GM19372 (cell line): ENCODE results near the gene PAN3.
"Not testable (repeated sequence)": the region's sequence is repeated elsewhere in the genome, so short reads cannot be mapped to it uniquely, and the experiment has no call there.

Experiments
- ATAC-seq: cut with Tn5 transposase; IDR thresholded peaks from one replicate; pipeline ENCODE4 v1.9.1; 2021; ENCODE audit warnings: mild to moderate bottlenecking, low read depth, moderate library complexity; ENCODE audit not compliant: unreplicated experiment

Gene PAN3

DNA sequence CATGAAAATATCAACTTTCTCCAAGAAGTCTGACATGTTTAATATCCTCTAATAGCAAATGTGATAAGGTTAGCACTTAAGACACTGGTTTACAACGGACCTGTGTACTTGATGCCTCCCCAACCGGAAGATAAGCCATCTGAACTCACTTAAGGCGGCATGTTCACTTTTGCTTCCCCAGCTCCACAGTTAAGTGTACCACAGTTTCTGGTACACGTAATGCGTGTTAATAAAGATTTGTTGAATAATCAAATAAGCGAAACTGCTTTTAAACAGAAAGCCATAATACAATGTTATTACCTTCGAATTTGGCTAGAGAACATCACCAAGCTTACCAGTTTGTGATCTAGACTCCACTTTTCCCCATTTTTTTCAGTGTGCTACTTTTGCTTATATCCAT, 1.4 kb upstream of the PAN3 start:
- no peak for ATAC-seq

DNA sequence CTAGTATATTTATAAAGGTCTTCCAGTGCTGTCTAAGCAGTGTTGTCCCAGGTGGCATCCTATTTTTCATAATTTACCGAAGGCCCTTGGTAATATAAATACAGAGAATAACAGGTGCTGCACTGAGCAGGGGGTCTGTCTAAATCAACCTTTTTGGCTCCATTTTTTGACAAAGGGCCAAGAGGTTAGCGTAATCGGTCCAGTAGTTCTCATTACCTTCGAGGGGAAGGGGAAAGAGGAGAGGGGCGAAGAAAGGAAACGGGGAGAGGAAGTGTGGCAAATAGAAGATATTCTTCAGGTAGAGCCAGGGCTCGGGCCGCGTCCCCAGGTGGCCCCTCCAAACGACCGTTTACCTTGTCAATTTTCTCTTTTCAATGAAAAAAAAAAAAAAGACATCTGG, 749 bp upstream of the PAN3 start:
- ATAC-seq, result peak; percentile 3

DNA sequence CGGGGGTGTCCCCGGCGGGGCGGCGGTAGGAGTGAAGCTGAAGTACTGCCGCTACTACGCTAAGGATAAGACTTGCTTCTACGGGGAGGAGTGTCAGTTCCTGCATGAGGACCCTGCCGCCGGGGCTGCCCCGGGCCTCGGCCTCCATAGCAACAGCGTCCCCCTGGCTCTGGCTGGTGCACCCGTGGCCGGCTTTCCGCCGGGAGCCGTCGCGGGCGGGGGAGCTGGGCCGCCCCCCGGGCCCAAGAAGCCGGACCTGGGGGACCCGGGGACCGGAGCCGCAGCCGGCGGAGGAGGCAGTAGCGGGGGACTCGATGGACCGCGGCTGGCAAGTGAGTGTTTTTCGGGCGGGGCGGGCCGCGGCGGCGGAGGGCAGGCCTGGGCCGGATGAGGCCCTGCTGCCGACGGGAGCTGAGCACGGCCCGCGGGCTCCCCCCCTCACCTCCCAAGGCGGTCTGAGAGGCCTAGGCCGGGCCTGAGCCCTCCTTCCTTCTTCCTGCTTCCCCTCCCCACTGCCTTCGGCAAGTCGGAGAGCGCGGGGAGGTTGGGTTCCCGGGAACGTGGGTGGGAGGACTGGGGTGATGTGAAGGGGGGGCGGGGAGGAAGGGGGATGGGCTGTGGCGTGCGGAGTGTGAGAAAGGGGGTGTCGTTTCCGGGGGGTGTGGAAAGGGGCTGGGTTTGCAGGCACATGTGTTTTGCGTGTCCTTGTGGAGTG, 568 bp downstream of the PAN3 start:
- peak; percentile 54 for ATAC-seq

GRCh38 chr13:28140433-28141125, 2.2 kb downstream of the PAN3 start:
- no peak for ATAC-seq

DNA sequence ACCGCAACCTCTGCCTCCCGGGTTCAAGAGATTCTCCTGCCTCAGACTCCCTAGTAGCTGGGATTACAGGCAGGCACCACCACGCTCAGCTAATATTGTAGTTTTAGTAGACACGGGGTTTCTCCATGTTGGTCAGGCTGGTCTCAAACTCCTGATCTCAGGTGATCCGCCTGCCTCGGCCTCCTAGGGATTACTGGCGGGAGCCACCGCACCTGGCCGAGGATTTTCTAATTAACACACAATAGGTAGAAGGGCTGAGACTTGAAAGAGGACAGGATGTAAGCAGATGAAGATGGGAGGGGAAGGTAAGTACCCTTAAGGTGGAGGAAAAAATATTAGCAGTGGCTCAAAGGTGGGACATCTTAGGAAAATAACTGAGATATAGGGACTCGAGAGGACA, 3.2 kb downstream of the PAN3 start:
- not testable (repeated sequence) for ATAC-seq

DNA sequence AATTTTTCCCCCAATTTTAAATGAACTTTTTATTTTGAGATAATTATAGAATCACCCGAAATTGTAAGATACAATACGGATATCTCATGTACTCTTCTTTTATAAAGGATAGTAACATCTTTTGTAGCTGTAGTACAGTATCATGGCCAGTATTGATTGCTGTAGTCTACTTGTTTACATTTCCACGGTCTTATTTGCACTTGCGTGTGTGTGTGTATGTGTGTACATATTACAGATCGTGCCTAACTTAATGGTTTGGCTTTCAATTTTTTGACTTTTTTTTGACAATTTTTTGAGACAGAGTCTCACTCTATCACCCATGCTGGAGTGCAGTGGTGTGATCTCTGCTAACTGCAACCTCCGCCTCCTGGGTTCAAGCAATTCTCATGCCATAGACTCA, 6.7 kb downstream of the PAN3 start:
- ATAC-seq, result no peak

DNA sequence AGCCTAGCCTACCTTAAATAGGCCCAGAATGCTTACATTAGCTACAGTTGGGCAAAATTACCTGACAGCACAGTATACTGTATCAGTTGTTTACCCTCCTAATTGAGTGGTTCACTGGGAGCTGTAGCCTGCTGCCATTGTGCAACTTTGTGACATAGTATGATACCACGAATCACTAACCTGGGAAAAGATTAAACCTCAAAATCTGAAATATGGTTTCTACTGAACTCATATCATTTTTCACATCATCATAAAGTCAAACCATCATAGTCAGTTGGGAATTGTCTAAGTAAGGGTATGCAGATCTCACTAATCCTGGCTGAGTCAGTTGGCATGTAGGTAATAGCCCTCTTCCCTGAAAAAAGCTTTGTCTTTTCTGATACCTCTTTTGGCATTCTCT, 9.2 kb downstream of the PAN3 start:
- no peak for ATAC-seq

- ATAC-seq, result no peak
Measured at GRCh38 chr13:28159057-28159456, 20.7 kb downstream of the PAN3 start.

- ATAC-seq, result no peak
Measured at GRCh38 chr13:28161370-28161769, 23.0 kb downstream of the PAN3 start.

DNA sequence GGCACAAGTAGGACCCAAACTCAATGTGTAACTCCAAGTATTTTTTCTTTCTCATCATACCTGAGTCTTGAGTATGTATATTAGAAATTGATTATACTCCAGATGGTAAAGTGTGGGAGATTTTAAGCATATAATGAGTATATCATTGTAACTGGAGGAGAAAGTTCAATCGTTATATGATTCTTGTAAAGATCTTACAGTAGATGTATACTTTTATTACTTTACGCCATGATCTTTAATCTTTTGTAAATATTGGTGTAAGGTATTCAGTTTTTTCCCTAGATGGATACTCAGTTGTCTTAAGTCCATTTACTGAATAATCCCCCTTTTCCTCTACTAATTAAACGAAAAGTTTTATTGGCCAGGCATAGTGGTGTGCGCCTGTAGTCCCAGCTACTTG, 25.2 kb downstream of the PAN3 start:
- no peak for ATAC-seq

DNA sequence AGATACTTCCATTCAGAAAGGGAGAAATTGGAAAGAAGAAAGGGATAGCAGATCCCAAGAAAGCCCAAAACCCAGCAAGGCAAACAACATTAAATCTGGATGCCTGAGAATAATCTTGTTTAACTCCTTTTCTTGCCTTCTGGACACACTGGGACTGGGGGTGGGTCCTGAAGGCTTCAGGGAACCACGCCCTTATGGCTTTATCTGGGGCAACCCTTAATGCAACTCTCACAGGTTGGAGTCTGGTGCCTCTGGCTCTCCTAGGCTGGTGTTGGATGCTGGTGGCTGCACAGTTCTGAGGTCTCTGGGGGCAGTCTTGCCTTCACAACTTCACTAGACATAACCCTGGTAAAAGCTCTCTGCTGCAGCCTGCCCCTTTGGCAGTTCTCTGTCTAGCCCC, 27.9 kb downstream of the PAN3 start:
- ATAC-seq, result no peak

DNA sequence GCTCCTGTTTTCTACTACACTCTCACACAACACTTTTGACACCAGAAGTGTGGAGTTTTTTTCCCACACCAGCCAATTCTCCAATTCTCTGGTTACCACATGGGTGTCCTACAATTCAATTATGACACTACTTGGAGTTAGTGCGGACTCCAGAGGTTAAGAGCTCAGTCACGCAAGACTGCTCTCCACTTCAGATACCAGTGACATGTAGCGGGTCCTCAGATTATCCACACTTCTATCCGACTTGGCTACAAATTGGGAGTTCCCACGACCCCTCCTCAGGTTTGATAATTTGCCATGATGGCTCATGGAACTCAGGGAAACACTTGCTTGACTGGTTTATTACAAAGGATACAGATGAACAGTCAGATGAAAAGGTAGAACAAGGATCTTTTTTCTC, 32.9 kb downstream of the PAN3 start:
- ATAC-seq, result no peak

DNA sequence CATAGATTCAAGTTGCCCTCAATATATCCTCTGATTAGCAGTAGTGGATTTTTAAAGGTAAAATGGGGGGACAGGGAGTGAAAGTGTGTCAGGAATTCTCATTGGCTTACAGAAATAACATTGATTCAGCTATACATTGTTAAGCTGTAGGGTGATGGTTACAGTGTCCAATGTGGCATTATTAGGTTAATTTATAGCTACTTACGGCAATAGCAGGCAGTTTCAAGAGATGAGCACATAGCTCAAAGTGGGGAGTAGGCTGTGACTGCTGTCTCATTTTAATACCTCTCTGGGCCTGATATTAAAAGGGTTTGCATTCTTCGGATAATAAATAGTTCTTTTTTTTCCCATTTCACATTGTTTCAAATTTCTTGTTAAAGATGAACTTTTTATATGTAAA, 34.6 kb downstream of the PAN3 start:
- ATAC-seq, result no peak

DNA sequence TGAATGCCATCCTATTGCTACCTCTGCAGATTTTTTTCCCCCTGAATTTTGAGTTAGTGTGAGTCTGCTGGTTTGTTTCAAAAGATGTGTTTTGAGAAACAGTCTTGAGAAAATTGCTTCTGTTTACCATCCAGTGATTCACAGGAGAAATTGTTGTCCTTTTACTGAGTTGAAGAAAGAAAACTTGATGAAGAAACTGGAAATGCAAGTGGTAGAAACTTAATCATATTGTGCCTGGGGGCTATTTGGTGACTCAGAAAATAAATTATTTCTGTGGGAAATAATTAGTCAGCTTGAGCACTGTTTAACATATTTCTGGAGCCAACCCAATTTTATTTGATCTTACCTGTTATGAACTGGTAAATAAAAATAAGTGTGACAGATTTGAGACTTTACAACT, 35.4 kb downstream of the PAN3 start:
- no peak for ATAC-seq

GRCh38 chr13:28177327-28177726, 39.0 kb downstream of the PAN3 start:
- no peak for ATAC-seq

DNA sequence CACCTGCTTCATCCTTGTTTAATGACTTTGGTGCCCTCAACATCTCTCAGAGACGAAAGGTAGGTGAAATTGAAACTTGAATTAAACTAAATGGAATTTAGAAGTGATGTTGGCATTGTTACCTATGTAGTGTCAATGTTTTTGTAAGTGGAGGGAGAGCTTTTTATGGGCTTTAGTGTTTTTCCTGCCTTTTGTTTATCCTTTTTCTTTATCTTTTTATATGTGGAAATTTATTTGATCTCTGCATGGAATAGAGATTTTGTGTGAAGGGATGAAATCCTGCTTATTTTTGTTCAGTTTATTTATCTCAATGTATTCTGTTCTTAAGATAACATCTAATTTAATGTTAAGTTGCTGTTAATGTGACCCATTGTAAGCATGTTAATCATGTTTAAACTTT, 39.5 kb downstream of the PAN3 start:
- ATAC-seq, result no peak

GRCh38 chr13:28179974-28180373, 41.6 kb downstream of the PAN3 start:
- ATAC-seq, result no peak

DNA sequence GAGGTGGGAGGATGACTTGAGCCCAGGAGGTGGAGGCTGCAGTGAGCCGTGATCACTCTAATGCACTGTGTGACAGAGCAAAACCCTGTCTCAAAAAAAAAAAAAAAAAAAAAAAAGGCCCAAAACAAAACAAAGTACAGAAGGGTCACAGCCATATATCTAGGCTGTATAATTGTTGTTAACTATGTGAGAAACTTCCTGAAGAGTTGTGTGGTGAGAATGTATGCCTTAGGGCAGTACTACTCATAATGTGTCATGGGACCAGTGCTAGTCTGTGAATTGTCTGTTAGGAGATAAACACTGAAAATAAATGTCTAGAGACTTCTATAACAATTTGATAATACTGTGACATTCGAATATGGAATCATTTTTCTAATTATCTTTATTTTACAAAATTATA, 43.1 kb downstream of the PAN3 start:
- ATAC-seq, result no peak

DNA sequence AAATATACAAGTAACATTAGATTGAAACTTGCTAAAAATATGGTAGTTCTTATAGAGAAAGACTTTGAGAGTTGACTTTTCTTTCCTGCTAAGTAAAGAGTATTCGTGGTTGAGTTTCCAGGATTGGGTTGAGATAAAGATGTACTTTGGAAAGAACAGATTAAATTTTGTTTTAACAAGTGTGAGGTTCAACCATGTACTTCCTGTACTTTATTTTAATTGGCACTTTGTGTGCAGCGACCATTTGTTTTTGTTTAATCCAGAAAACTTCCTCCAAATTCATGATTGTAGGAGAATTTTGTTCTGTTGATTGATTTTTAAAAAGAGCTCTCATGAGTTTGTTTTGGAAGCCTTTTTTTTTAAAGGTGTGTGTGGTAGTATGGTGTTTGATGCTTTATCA, 46.9 kb downstream of the PAN3 start:
- no peak for ATAC-seq

DNA sequence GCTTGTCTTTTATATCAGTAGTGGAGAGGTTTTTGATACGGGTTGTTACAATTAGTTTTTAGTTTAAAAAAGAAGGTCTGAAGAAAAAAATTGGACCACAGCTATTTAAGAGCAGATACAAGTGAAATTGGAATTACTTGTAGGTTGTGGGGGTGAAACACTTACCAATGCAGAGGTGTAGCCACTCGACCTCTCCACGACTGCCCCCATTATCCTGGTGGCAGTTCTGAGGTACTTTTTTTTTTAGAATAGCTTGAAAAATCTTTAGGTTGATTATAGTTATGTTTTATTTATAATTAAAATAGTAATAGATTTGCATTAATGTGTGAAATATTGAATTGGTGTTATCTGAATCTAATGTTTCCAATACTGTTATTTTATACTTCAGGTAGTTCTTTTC, 60.7 kb downstream of the PAN3 start:
- ATAC-seq, result no peak

DNA sequence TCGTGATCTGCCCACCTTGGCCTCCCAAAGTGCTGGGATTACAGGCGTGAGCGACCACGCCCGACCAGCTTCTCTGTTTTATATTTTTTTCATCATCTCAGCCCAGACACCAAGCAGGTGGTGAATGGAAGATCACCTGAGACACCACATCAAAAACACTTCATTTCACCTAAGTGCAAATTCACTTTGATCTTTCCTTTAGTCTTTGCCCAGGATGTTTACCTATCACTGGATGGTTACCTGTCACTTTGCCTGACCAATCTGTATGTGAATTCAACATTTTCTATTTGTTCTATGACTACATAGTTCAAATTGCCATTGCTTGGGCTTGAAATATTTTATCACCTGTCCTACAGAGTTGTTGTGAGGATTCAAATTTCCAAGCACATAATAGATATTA, 65.7 kb downstream of the PAN3 start:
- ATAC-seq, result no peak

- no peak for ATAC-seq
Measured at GRCh38 chr13:28204690-28205443, 66.5 kb downstream of the PAN3 start.
